H9 (cell line): ENCODE data around the gene PGAM4. TPM values are rescaled to one million over a fixed set of nuclear protein-coding genes. Genes with fewer than 3 reads are reported as not detected.

Experiments
- DNase-seq: peaks from one replicate; pipeline ENCODE4 v3.0.0-alpha.2; 2017
- H2AFZ ChIP-seq: one replicate; pipeline ENCODE4 v1.6.1; 2013; ENCODE audit warnings: mild to moderate bottlenecking, low read length, control low read depth, moderate library complexity
- H2AK5ac ChIP-seq: 2 replicates; pipeline ENCODE4 v1.6.1; 2013; ENCODE audit warnings: low read length, control low read depth, mixed read lengths; ENCODE audit not compliant: insufficient read length
- H2BK120ac ChIP-seq: one replicate; pipeline ENCODE4 v1.6.1; 2013; ENCODE audit warnings: low read depth, mild to moderate bottlenecking, low read length, control low read depth, inconsistent platforms; ENCODE audit not compliant: poor library complexity, severe bottlenecking
- H2BK12ac ChIP-seq: 2 replicates; pipeline ENCODE4 v1.6.1; 2013; ENCODE audit warnings: low read length, control low read depth, mixed read lengths, low read depth; ENCODE audit not compliant: insufficient read length
- H2BK15ac ChIP-seq: 2 replicates; pipeline ENCODE4 v1.6.1; 2013; ENCODE audit warnings: low read depth, low read length, control low read depth
- H2BK20ac ChIP-seq: one replicate; pipeline ENCODE4 v1.6.1; 2013; ENCODE audit warnings: low read depth, mild to moderate bottlenecking, low read length, control low read depth, inconsistent platforms; ENCODE audit not compliant: poor library complexity, severe bottlenecking
- H2BK5ac ChIP-seq: 2 replicates; pipeline ENCODE4 v1.6.1; 2013; ENCODE audit warnings: low read length, control low read depth, mixed read lengths; ENCODE audit not compliant: insufficient read length
- H3K14ac ChIP-seq: 2 replicates; pipeline ENCODE4 v1.6.1; 2013; ENCODE audit warnings: low read length, control low read depth; ENCODE audit not compliant: insufficient read depth
- H3K18ac ChIP-seq: 2 replicates; pipeline ENCODE4 v1.6.1; 2013; ENCODE audit warnings: low read depth, mild to moderate bottlenecking, mixed read lengths, low read length, control low read depth; ENCODE audit not compliant: insufficient read length
- H3K23ac ChIP-seq: 2 replicates; pipeline ENCODE4 v1.6.1; 2013; ENCODE audit warnings: low read length, control low read depth, mixed read lengths, low read depth; ENCODE audit not compliant: insufficient read length
- H3K23me2 ChIP-seq: 2 replicates; pipeline ENCODE4 v1.6.1; 2013; ENCODE audit warnings: low read depth, mild to moderate bottlenecking, mixed read lengths, low read length, control low read depth; ENCODE audit not compliant: insufficient read length, poor library complexity, severe bottlenecking
- H3K27ac ChIP-seq: 2 replicates; pipeline ENCODE4 v1.5.1; 2013; ENCODE audit warnings: low read length, control low read depth, mixed read lengths, low read depth; ENCODE audit not compliant: insufficient read length
- H3K27me3 ChIP-seq: 2 replicates; pipeline ENCODE4 v1.6.1; 2013; ENCODE audit warnings: low read length, control low read depth, inconsistent platforms; ENCODE audit not compliant: insufficient read depth
- H3K4ac ChIP-seq: 2 replicates; pipeline ENCODE4 v1.6.1; 2013; ENCODE audit warnings: low read depth, mild to moderate bottlenecking, control low read depth, inconsistent platforms, low read length, moderate library complexity
- H3K4me1 ChIP-seq: 2 replicates; pipeline ENCODE4 v1.6.1; 2013; ENCODE audit warnings: low read length, control low read depth, inconsistent platforms; ENCODE audit not compliant: insufficient read depth
- H3K4me2 ChIP-seq: 2 replicates; pipeline ENCODE4 v1.6.1; 2013; ENCODE audit warnings: low read length, control low read depth, mixed read lengths; ENCODE audit not compliant: insufficient read length, insufficient read depth
- H3K56ac ChIP-seq: 2 replicates; pipeline ENCODE4 v1.6.1; 2013; ENCODE audit warnings: low read depth, mild to moderate bottlenecking, mixed read lengths, low read length, control low read depth; ENCODE audit not compliant: insufficient read length
- H3K79me1 ChIP-seq: 2 replicates; pipeline ENCODE4 v1.6.1; 2013; ENCODE audit warnings: low read depth, mild to moderate bottlenecking, moderate library complexity, low read length, control low read depth, inconsistent platforms; ENCODE audit not compliant: insufficient read depth, poor library complexity, severe bottlenecking
- H3K79me2 ChIP-seq: 2 replicates; pipeline ENCODE4 v1.6.1; 2013; ENCODE audit warnings: low read length, control low read depth, inconsistent platforms; ENCODE audit not compliant: insufficient read depth
- H3K9ac ChIP-seq: 2 replicates; pipeline ENCODE4 v1.6.1; 2013; ENCODE audit warnings: low read length, control low read depth, mixed read lengths; ENCODE audit not compliant: insufficient read length; ENCODE audit errors: extremely low read depth
- H3K9me3 ChIP-seq: one replicate; pipeline ENCODE4 v1.6.1; 2013; ENCODE audit warnings: low read depth, low read length, inconsistent platforms; ENCODE audit not compliant: control insufficient read depth
- H3T11ph ChIP-seq: one replicate; pipeline ENCODE4 v1.6.1; 2013; ENCODE audit warnings: mild to moderate bottlenecking, low read length, control low read depth, inconsistent platforms
- H4K20me1 ChIP-seq: one replicate; pipeline ENCODE4 v1.6.1; 2013; ENCODE audit not compliant: control insufficient read depth, insufficient read length, insufficient read depth
- H4K5ac ChIP-seq: 2 replicates; pipeline ENCODE4 v1.6.1; 2013; ENCODE audit warnings: low read depth, mild to moderate bottlenecking, mixed read lengths, low read length, control low read depth; ENCODE audit not compliant: insufficient read length
- H4K8ac ChIP-seq: replicated peaks from 2 replicates; pipeline ENCODE4 v1.6.1; 2013; ENCODE audit warnings: low read length, control low read depth, mixed read lengths, low read depth; ENCODE audit not compliant: insufficient read length
- H4K91ac ChIP-seq: 2 replicates; pipeline ENCODE4 v1.6.1; 2013; ENCODE audit warnings: low read depth, mild to moderate bottlenecking, moderate library complexity, mixed read lengths, low read length, control low read depth; ENCODE audit not compliant: insufficient read length
- H3K27ac Mint-ChIP-seq, 3 experiments: 2 replicates in 2 of 3; 3 replicates in 1 of 3; pipeline ENCODE4 v1.8.0; 2020 to 2021; ENCODE audit warnings: mixed read lengths in 3 of 3, mild to moderate bottlenecking in 1 of 3, moderate library complexity in 1 of 3
- H3K27me3 Mint-ChIP-seq: 2 replicates; pipeline ENCODE4 v1.8.0; 2021; ENCODE audit warnings: low read depth, mild to moderate bottlenecking, moderate library complexity, mixed read lengths
- H3K36me3 Mint-ChIP-seq, 3 experiments: 2 replicates in 2 of 3; 3 replicates in 1 of 3; pipeline ENCODE4 v1.8.0; 2020 to 2021; ENCODE audit warnings: low read depth in 3 of 3, mixed read lengths in 3 of 3; ENCODE audit not compliant: insufficient read depth in 1 of 3
- H3K4me1 Mint-ChIP-seq, 2 experiments: 2 replicates each; pipeline ENCODE4 v1.8.0; 2020; ENCODE audit warnings: mixed read lengths in 2 of 2
- H3K4me3 Mint-ChIP-seq, 2 experiments: 2 replicates in 1 of 2; 3 replicates in 1 of 2; pipeline ENCODE4 v1.8.0; 2020 to 2021; ENCODE audit warnings: mild to moderate bottlenecking in 2 of 2, mixed read lengths in 2 of 2, moderate library complexity in 1 of 2
- H3K9me3 Mint-ChIP-seq, 2 experiments: 2 replicates in 1 of 2; 3 replicates in 1 of 2; pipeline ENCODE4 v1.8.0; 2020; ENCODE audit warnings: mild to moderate bottlenecking in 2 of 2, mixed read lengths in 2 of 2, moderate library complexity in 1 of 2
- CTCF ChIP-seq: fragments of 200-600 bp; sonication (generic); conservative IDR thresholded peaks from 3 replicates; pipeline ENCODE4 v1.8.0; 2021; ENCODE audit warnings: antibody characterized with exemption, mild to moderate bottlenecking
- WGBS: extraction: QIAGEN DNeasy Blood & Tissue Kit; methylation state at CpG from one replicate; pipeline ENCODE4 v1.1.7; 2013; ENCODE audit warnings: missing lambda C conversion rate, low lambda C conversion rate, mixed read lengths; ENCODE audit not compliant: insufficient read length; ENCODE audit errors: extremely low coverage; 5-methylcytosine and 5-hydroxymethylcytosine counted together
- long read RNA-seq: library from polyadenylated mRNA; unstranded; transcript quantifications from one replicate; pipeline ENCODE4 v2.0.0, GENCODE V29; 2020
- total RNA-seq: library from RNA; stranded (reverse); gene quantifications from 2 replicates; pipeline ENCODE4 v1.2.1, GENCODE V29; 2021

PGAM4 gene
- 0.52 TPM in 1 of 2 replicates, not detected in the other for total RNA-seq
- long read RNA-seq, result 0 reads

DNA sequence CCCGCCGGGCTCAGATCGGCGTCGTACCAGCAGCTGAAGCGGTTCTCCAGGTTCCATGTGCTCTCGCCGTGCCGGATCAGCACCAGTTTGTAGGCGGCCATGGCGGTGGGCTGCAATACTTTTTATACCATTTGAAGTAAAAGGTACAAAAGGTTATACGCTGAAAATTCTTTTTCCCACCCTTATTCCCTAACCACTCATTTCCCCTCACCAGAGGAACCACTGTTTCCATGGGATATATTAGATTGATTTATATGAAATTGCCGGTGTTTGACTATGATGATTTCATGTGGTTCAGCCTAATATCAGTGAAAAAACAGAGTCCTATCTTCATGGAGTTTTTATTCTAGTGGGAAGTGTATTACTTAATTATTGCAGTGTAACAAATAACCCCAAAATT lies at the start of gene PGAM4:
PGAM4 (minus strand) TSS at position 101 of the 400 bp plus-strand sequence; CDS start at position 101, 0 bp downstream.
- Histone ChIP-seq H3K9ac (no peak within 1 kb of the TSS), H4K5ac (no peak within 1 kb of the TSS), H3K18ac (no peak within 1 kb of the TSS), H2BK120ac (no peak within 1 kb of the TSS), H2AK5ac (no peak within 1 kb of the TSS), H4K91ac (no peak within 1 kb of the TSS), H3K79me2 (no peaks in the 10 kb centered on the region), H3K4me2 (no peak within 1 kb of the TSS), H3K9me3 (peaks cover 12% of the 10 kb centered on the region), H3K14ac (no peak within 1 kb of the TSS), H4K20me1 (no peaks in the 10 kb centered on the region), H2BK5ac (no peak within 1 kb of the TSS), H2BK12ac (no peak within 1 kb of the TSS), H3K4me1 (no peaks in the 10 kb centered on the region), H3K27me3 (no peaks in the 10 kb centered on the region), H3K56ac (no peak within 1 kb of the TSS), H4K8ac (no peak within 1 kb of the TSS), H2AFZ (no peak within 1 kb of the TSS), H2BK15ac (no peak within 1 kb of the TSS), H3T11ph (no peak within 1 kb of the TSS), H3K79me1 (no peaks in the 10 kb centered on the region), H2BK20ac (no peak within 1 kb of the TSS), H3K27ac (no peak within 1 kb of the TSS), H3K23me2 (no peaks in the 10 kb centered on the region), H3K4ac (no peak within 1 kb of the TSS), H3K23ac (no peak within 1 kb of the TSS)
- whole genome bisulfite sequencing, result no CpG with 5 or more reads among the region's 13 CpGs
- Mint-ChIP-seq H3K4me3 (no peak within 1 kb of the TSS), H3K27me3 (no peaks in the 10 kb centered on the region), H3K4me1 (no peaks in the 10 kb centered on the region), H3K9me3 (peaks cover 61 to 62% of the 10 kb centered on the region in 2 experiments), H3K36me3 (no peaks in the 10 kb centered on the region; a peak in 1 of 7 replicates), H3K27ac (no peak within 1 kb of the TSS; a peak in 1 of 7 replicates)
- no peak for DNase-seq
- no peak for TF ChIP-seq CTCF
